IMR-90 (cell line): ENCODE measurements around the gene KCNQ5. TPM values are rescaled to one million over a fixed set of nuclear protein-coding genes. Genes with fewer than 3 reads are reported as not detected.

Experiments
- ATAC-seq: fragments of 200-7000 bp; cut with Tn5 transposase; 2 replicates; pipeline ENCODE4 v1.9.1; 2020; ENCODE audit warnings: low read depth, mild to moderate bottlenecking, moderate library complexity
- BruUV-seq: library from RNA; stranded (reverse); fragments of 400-500 nt; replicated peaks from 2 replicates; lab custom pipeline; 2021; lab: Mats Ljungman, UMichigan
- CTCF ChIA-PET: fragments of 300-600 bp; formaldehyde crosslinking; extraction: SDS; loops from one replicate; lab custom pipeline; 2021; ENCODE audit warnings: antibody characterized with exemption; lab: Yijun Ruan, JAX
- POLR2A ChIA-PET: fragments of 300-600 bp; sonication (Branson Sonifier 250); formaldehyde crosslinking; loops from one replicate; lab custom pipeline; 2022; ENCODE audit warnings: antibody characterized with exemption; ENCODE audit not compliant: unreplicated experiment; lab: Charles Lee
- DNase-seq: peaks from one replicate; pipeline ENCODE4 v3.0.0; 2013
- H2AFZ ChIP-seq: replicated peaks from 2 replicates; pipeline ENCODE3; 2013; ENCODE audit warnings: low read length, mild to moderate bottlenecking; ENCODE audit not compliant: poor library complexity
- H2AK5ac ChIP-seq: 2 replicates; pipeline ENCODE4 v1.6.1; 2013; ENCODE audit warnings: low read depth, low read length, inconsistent platforms
- H2AK9ac ChIP-seq: replicated peaks from 2 replicates; pipeline ENCODE3; 2013; ENCODE audit warnings: mild to moderate bottlenecking, low read depth, low read length, moderate library complexity; ENCODE audit not compliant: poor library complexity
- H2BK120ac ChIP-seq: 2 replicates; pipeline ENCODE4 v1.6.1; 2013; ENCODE audit warnings: low read depth, low read length, inconsistent platforms
- H2BK15ac ChIP-seq: 3 replicates; pipeline ENCODE4 v1.6.1; 2013; ENCODE audit warnings: low read depth, low read length, inconsistent platforms
- H2BK20ac ChIP-seq: 2 replicates; pipeline ENCODE4 v1.6.1; 2013; ENCODE audit warnings: low read depth, mild to moderate bottlenecking, inconsistent platforms, low read length, moderate library complexity
- H2BK5ac ChIP-seq: 2 replicates; pipeline ENCODE4 v1.6.1; 2013; ENCODE audit warnings: mild to moderate bottlenecking, low read depth, low read length, inconsistent platforms; ENCODE audit not compliant: poor library complexity, severe bottlenecking
- H3K14ac ChIP-seq: replicated peaks from 2 replicates; pipeline ENCODE4 v1.6.1; 2013; ENCODE audit warnings: low read depth, low read length, inconsistent platforms
- H3K18ac ChIP-seq: 2 replicates; pipeline ENCODE4 v1.6.1; 2013; ENCODE audit warnings: low read depth, low read length, control low read depth
- H3K23ac ChIP-seq: 2 replicates; pipeline ENCODE4 v1.6.1; 2013; ENCODE audit warnings: low read depth, low read length, inconsistent platforms
- H3K27ac ChIP-seq: 2 replicates; pipeline ENCODE4 v1.5.1; 2013; ENCODE audit warnings: mild to moderate bottlenecking, control low read depth, low read length; ENCODE audit not compliant: insufficient read depth
- H3K27me3 ChIP-seq: 2 replicates; pipeline ENCODE4 v1.6.1; 2013; ENCODE audit warnings: low read length; ENCODE audit not compliant: control insufficient read depth, insufficient read depth
- H3K36me3 ChIP-seq: 2 replicates; pipeline ENCODE4 v1.6.1; 2013; ENCODE audit warnings: low read length, mixed read lengths; ENCODE audit not compliant: control insufficient read depth, insufficient read depth
- H3K4ac ChIP-seq: 2 replicates; pipeline ENCODE4 v1.6.1; 2013; ENCODE audit warnings: low read depth, low read length, inconsistent platforms
- H3K4me1 ChIP-seq: 2 replicates; pipeline ENCODE4 v1.6.1; 2013; ENCODE audit warnings: low read length, mixed read lengths; ENCODE audit not compliant: control insufficient read depth, insufficient read depth
- H3K4me2 ChIP-seq: 2 replicates; pipeline ENCODE4 v1.6.1; 2013; ENCODE audit warnings: low read depth, mild to moderate bottlenecking, control low read depth, low read length, moderate library complexity
- H3K4me3 ChIP-seq: 2 replicates; pipeline ENCODE4 v1.5.1; 2013; ENCODE audit warnings: low read depth, mild to moderate bottlenecking, control low read depth, low read length, moderate library complexity; ENCODE audit not compliant: insufficient read depth
- H3K56ac ChIP-seq: 2 replicates; pipeline ENCODE4 v1.6.1; 2013; ENCODE audit warnings: low read length, inconsistent platforms; ENCODE audit not compliant: insufficient read depth; ENCODE audit errors: extremely low read depth
- H3K79me1 ChIP-seq, 2 experiments: 2 replicates each; pipeline ENCODE4 v1.6.1; 2013; ENCODE audit warnings: low read length in 2 of 2, inconsistent platforms in 1 of 2, low read depth in 1 of 2
- H3K9ac ChIP-seq: 2 replicates; pipeline ENCODE4 v1.6.1; 2013; ENCODE audit warnings: low read depth, low read length, control low read depth
- H3K9me1 ChIP-seq: 2 replicates; pipeline ENCODE4 v1.6.1; 2013; ENCODE audit warnings: low read length, inconsistent platforms; ENCODE audit not compliant: insufficient read depth
- H3K9me3 ChIP-seq: 2 replicates; pipeline ENCODE4 v1.6.1; 2013; ENCODE audit warnings: low read length; ENCODE audit not compliant: control insufficient read depth, insufficient read depth
- H4K20me1 ChIP-seq: 2 replicates; pipeline ENCODE4 v1.6.1; 2013; ENCODE audit warnings: low read length, inconsistent platforms; ENCODE audit not compliant: insufficient read depth
- H4K5ac ChIP-seq: 2 replicates; pipeline ENCODE4 v1.6.1; 2013; ENCODE audit warnings: mild to moderate bottlenecking, low read depth, low read length, control low read depth
- H4K8ac ChIP-seq, 2 experiments: 2 replicates each; pipeline ENCODE4 v1.6.1; 2013; ENCODE audit warnings: low read depth in 2 of 2, low read length in 2 of 2, control low read depth in 1 of 2, inconsistent platforms in 1 of 2
- H4K91ac ChIP-seq: 2 replicates; pipeline ENCODE4 v1.6.1; 2013; ENCODE audit warnings: low read depth, low read length, inconsistent platforms; ENCODE audit not compliant: insufficient read depth
- MAZ ChIP-seq: IDR thresholded peaks from 2 replicates; pipeline ENCODE4 v1.6.1; 2012; ENCODE audit warnings: low read depth, mild to moderate bottlenecking, low read length, improper control_type of control experiment, moderate library complexity, borderline replicate concordance
- MXI1 ChIP-seq: IDR thresholded peaks from 2 replicates; pipeline ENCODE4 v1.6.1; 2012; ENCODE audit warnings: low read depth, mild to moderate bottlenecking, low read length, moderate library complexity, borderline replicate concordance
- RAD21 ChIP-seq: IDR thresholded peaks from 2 replicates; pipeline ENCODE4 v1.6.1; 2012; ENCODE audit warnings: low read length, improper control_type of control experiment
- RCOR1 ChIP-seq: IDR thresholded peaks from 2 replicates; pipeline ENCODE4 v1.6.1; 2012; ENCODE audit warnings: mild to moderate bottlenecking, low read length, improper control_type of control experiment; ENCODE audit not compliant: insufficient replicate concordance
- SMC3 ChIP-seq: fragments of 150-350 bp; IDR thresholded peaks from 2 replicates; pipeline ENCODE4 v1.6.1; 2016; ENCODE audit warnings: low read depth, mild to moderate bottlenecking, antibody characterized with exemption, low read length, moderate library complexity
- WGBS, 2 experiments: methylation state at CpG; one replicate each; pipeline versions ENCODE4 v1.1.5 to v1.1.7; 2013; ENCODE audit warnings: missing lambda C conversion rate in 2 of 2; ENCODE audit not compliant: insufficient read length in 1 of 2; ENCODE audit errors: extremely low coverage in 2 of 2; 5-methylcytosine and 5-hydroxymethylcytosine counted together
- dilution Hi-C: fragments of 300-500 bp; cut with HindIII; formaldehyde crosslinking; loops from one replicate; pipeline ENCODE4 v1.14.3; 2018; ENCODE audit warnings: low sequenced_read_pairs; ENCODE audit not compliant: unreplicated experiment
- in situ Hi-C: fragments of 300-500 bp; cut with MboI; formaldehyde crosslinking; loops from 3 replicates; pipeline ENCODE4 v1.14.3; 2019; ENCODE audit warnings: low sequenced_read_pairs, inconsistent platforms, mixed read lengths
- intact Hi-C: fragments of 100-400 bp; cut with micrococcal nuclease; formaldehyde crosslinking; loops from 2 replicates; pipeline ENCODE4 v1.10.0; 2022
- polyA plus RNA-seq, 3 experiments: library from polyadenylated mRNA; depleted of rRNA; stranded (reverse); fragments of >200 nt; gene quantifications; 2 replicates each; pipeline ENCODE4 v1.2.3, GENCODE V29; 2012; ENCODE audit warnings: low replicate concordance in 1 of 3
- total RNA-seq: library from RNA; depleted of rRNA; stranded (reverse); fragments of >200 nt; gene quantifications from 2 replicates; pipeline ENCODE4 v1.2.3, GENCODE V29; 2012
- TF ChIP-seq, protein P1 (sequence below): conservative IDR thresholded peaks from 2 replicates; pipeline ENCODE4 v1.5.1; 2012; ENCODE audit warnings: mild to moderate bottlenecking, low read depth, low read length, improper control_type of control experiment
- TF ChIP-seq, protein P2 (sequence below): fragments of 150-350 bp; IDR thresholded peaks from 2 replicates; pipeline ENCODE4 v1.6.1; 2016; ENCODE audit warnings: low read depth, mild to moderate bottlenecking, low read length, moderate library complexity, borderline replicate concordance
- TF ChIP-seq, protein P3 (sequence below): fragments of 150-350 bp; IDR thresholded peaks from 2 replicates; pipeline ENCODE4 v1.6.1; 2017; ENCODE audit warnings: mild to moderate bottlenecking, antibody characterized with exemption, low read length, low read depth

The KCNQ5 gene
- total and polyA plus RNA-seq, 2 of the 4 experiments (the other 2 are of a cell fraction), result 0.75 to 1.3 TPM

DNA sequence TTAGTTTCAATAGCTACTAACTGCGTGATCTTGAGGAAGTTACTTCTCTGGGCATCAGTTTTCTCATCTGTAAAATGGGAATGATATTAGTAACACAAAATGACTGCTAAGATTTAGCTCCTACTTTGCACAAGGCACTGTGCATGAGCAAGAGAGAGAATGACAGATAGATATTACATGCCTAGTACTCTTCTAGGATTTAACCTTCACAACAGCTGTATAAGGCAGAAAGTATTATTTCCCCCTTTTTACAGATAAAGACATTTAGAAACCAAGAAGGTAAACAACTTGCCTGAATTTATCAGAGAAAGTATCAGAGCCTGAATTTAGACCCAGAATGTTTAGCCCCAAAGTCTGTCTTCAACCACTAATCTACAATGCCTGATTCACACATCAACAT is 321.8 kb downstream of the KCNQ5 start:
- Histone ChIP-seq H2AFZ (no peak overlapping the region), H3K4me3 (no peak overlapping the region), H3K9ac (no peak overlapping the region), H2BK20ac (no peak overlapping the region), H3K56ac (no peak overlapping the region), H3K23ac (no peak overlapping the region), H4K8ac (no peak overlapping the region), H4K20me1 (no peaks in the 10 kb centered on the region), H3K14ac (no peak overlapping the region), H3K4me1 (peaks cover 3% of the 10 kb centered on the region), H3K27ac (no peak overlapping the region), H3K18ac (no peak overlapping the region), H3K36me3 (no peaks in the 10 kb centered on the region), H3K27me3 (no peaks in the 10 kb centered on the region), H2BK120ac (no peak overlapping the region), H3K4me2 (no peak overlapping the region), H4K5ac (no peak overlapping the region), H4K91ac (no peak overlapping the region), H3K79me1 (no peaks in the 10 kb centered on the region; a peak in 1 of 4 replicates), H3K9me3 (no peaks in the 10 kb centered on the region), H2AK9ac (no peak overlapping the region), H3K9me1 (no peaks in the 10 kb centered on the region), H2BK15ac (no peak overlapping the region), H3K4ac (no peak overlapping the region), H2AK5ac (no peak overlapping the region), H2BK5ac (no peak overlapping the region)
- intact Hi-C loops (no loop called here), dilution Hi-C loops (no loop called here), in situ Hi-C loops (no loop called here)
- ATAC-seq (no peak), DNase-seq (no peak)
- no CpG with 5 or more reads among the region's 1 CpG for WGBS, 2 experiments
- BruUV-seq, result no TSS peak
- ChIA-PET POLR2A (no interaction called here), CTCF (no interaction called here)
- TF ChIP-seq, protein P1, sequence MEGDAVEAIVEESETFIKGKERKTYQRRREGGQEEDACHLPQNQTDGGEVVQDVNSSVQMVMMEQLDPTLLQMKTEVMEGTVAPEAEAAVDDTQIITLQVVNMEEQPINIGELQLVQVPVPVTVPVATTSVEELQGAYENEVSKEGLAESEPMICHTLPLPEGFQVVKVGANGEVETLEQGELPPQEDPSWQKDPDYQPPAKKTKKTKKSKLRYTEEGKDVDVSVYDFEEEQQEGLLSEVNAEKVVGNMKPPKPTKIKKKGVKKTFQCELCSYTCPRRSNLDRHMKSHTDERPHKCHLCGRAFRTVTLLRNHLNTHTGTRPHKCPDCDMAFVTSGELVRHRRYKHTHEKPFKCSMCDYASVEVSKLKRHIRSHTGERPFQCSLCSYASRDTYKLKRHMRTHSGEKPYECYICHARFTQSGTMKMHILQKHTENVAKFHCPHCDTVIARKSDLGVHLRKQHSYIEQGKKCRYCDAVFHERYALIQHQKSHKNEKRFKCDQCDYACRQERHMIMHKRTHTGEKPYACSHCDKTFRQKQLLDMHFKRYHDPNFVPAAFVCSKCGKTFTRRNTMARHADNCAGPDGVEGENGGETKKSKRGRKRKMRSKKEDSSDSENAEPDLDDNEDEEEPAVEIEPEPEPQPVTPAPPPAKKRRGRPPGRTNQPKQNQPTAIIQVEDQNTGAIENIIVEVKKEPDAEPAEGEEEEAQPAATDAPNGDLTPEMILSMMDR, result no peak
- TF ChIP-seq, protein P2, sequence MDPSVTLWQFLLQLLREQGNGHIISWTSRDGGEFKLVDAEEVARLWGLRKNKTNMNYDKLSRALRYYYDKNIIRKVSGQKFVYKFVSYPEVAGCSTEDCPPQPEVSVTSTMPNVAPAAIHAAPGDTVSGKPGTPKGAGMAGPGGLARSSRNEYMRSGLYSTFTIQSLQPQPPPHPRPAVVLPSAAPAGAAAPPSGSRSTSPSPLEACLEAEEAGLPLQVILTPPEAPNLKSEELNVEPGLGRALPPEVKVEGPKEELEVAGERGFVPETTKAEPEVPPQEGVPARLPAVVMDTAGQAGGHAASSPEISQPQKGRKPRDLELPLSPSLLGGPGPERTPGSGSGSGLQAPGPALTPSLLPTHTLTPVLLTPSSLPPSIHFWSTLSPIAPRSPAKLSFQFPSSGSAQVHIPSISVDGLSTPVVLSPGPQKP, result no peak
- no peak for TF ChIP-seq RAD21
- TF ChIP-seq, protein P3, sequence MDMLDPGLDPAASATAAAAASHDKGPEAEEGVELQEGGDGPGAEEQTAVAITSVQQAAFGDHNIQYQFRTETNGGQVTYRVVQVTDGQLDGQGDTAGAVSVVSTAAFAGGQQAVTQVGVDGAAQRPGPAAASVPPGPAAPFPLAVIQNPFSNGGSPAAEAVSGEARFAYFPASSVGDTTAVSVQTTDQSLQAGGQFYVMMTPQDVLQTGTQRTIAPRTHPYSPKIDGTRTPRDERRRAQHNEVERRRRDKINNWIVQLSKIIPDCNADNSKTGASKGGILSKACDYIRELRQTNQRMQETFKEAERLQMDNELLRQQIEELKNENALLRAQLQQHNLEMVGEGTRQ, result no peak
- no peak for TF ChIP-seq SMC3
- no peak for TF ChIP-seq RCOR1
- no peak for TF ChIP-seq MXI1
- no peak for TF ChIP-seq MAZ
